HL-60/S4 (cell line): ENCODE measurements around the gene NAA50.

Source experiments
- in situ Hi-C: fragments of 300-500 bp; cut with MboI; formaldehyde crosslinking; loops from 2 replicates; pipeline ENCODE4 v1.14.3; 2022; ENCODE audit warnings: low sequenced_read_pairs

The NAA50 gene

DNA sequence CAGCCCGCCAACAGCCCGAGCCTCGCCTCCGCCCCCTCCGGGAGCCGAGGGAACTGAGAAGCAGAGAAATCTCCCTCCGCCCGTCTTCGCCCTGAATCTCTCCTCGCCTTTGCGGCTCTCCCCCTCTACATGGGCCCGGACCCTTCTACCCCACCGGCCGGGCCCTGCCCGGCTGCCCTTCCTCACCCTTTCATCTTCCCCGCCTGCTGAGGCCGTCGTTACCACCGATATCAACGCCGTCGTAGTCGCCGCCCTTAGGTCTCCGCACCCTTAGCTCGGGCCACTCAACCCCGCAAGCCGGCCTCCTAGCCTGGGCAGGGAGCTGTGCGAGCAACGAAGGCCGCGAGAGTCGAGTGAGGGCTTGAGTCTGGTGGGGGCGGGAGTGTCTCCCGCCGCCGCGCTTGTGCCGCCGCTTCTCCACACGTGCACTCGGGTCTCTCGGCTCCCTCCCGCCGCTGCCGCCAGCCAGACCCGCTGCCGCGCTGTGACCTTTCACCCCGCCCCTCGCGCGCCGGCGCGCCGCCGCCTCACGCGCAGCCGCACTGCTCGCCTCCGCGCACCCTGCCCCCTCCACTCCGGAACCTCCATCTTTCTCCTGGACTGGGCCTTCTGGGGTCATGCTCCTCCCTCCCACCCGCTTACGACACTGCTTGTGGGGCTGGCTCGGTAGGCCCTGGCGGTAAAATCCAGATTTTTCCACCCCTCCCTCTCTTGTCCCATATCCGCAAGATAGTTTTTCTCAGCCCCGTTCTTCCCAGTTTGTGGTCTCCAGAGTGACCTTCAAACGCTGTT lies at the start of gene NAA50:
TSS of gene NAA50 (minus strand) at position 494 of the 792 bp plus-strand sequence. CDS start at position 194, 300 bp downstream.
- in situ Hi-C loops, result no loop called here

DNA sequence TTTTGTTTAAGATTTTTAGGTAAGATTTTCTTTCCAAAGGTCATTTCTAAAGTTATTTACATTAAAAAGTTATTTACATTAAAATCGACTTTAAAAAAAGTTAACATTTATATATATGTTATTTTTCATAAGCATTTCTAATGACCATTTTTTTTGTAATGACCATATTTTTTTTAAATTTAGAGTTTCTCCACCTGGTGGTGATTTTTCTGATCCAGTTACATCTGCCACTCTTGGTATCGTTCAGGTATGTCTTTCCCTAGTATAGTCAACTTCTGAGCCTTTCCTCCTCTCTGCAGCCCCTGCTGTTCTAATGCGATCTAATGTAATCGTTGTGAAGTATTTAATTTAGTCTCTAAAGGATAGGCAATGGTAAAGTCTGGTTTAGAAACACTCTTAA lies 49.6 kb upstream of the NAA50 start:
- in situ Hi-C loops, result no loop called here

DNA sequence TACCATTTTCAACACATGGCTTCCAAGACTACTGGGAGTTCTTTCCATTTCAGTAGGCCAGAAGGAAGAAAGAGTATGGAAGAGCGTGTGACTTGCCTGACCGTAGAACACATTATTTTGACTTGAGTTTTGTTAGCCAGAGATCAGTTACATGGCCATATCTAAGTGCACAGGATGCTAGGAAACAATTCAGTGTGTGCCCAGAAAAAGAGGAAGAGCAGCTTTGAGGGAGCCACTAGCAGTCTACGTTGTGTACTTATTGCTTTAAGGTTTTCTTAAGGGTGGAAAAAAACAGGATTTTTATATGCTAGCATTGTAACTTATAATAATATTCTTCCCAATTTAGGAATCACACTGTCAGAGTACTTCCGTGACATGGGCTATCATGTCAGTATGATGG lies 48.5 kb upstream of the NAA50 start:
- in situ Hi-C loops, result no loop called here

DNA sequence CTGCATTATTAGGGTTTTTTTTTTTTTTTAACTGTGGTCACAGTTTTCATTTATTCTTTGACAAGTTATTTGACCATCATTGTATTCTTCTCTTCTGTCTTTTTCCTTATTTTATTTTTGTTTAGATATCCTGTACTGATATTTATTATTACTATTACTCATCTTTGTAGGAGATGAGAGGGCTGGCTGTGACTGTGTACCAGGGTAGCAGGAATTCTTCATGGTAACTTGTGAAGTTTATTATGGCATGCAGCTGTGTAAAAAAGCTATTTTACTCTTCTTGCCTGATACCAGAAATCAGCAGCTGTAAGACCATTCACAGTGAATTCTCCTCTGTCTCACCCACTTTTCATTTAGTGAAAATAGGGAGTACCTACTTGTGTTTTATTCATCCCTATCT lies 45.3 kb upstream of the NAA50 start:
- in situ Hi-C loops, result no loop called here

DNA sequence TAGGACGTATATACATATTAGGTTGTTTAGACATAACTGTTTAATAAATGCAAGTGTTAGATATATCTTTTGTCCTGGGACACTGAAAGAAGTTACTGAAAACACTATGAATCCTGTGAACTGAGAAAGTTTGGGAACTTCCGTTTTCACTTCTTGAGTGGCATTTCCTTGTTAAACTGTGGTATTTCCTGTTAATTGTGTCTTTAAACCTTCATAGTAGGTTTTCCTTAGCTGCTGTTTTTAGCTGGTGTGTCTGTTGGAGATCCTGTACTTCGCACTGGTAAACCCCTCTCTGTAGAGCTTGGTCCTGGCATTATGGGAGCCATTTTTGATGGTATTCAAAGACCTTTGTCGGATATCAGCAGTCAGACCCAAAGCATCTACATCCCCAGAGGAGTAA lies 37.9 kb upstream of the NAA50 start:
- in situ Hi-C loops, result no loop called here

DNA sequence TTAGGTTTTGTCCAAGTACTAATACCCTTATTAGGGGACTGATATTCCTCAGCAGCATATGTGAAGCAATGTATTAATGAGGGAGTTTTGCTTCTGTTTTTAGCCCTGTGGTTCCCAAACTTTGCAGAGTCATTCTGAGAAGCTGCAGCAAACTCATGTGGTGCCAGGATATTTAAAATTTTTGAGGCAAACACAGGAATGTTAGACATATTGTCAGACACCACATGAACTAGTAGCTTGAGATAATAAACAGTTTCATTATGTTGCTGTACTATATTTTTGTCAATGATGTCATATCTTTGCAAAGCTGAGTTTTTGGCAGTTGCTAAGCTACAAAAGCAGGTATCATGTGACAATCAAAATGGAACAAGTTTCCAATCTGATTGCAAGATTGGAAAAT lies 37.4 kb upstream of the NAA50 start:
- in situ Hi-C loops, result no loop called here

DNA sequence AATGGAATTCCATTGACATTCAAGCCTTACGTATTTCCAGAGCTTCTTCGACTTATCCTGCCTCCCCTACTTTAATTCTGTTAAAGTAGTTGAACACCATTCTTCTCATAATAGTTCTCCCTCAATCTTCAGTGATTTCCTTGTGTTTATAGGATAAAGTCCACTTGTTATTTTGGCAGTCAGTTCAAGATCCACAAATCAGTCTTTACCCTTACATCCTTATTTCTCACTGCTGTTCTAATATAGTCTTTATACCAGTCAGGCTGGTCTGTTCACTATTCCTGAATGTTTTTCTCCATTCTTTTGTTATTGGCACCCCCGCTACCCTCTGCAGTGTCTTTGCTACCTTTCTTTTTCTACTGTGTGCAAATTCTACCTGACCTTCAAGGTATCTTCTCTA lies 30.5 kb upstream of the NAA50 start:
- in situ Hi-C loops, result no loop called here

DNA sequence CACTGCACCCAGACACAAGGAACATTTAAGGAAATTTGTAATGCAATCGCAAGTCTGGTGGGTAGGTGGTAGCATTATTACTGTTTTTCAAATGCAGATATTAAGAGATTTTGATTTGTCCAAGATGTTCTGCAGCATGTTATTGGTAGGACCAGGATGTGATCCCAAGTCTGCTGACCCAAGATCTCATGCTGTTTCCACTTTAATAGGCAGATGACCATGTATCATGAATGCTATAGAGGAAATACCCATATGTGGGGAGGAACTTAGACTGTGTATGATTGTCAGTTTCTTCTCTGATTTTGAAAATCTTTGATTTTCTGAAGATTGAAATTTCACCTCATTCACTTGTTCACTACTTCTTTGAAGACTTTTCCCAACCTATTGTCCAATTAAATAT lies 29.5 kb upstream of the NAA50 start:
- in situ Hi-C loops, result no loop called here

DNA sequence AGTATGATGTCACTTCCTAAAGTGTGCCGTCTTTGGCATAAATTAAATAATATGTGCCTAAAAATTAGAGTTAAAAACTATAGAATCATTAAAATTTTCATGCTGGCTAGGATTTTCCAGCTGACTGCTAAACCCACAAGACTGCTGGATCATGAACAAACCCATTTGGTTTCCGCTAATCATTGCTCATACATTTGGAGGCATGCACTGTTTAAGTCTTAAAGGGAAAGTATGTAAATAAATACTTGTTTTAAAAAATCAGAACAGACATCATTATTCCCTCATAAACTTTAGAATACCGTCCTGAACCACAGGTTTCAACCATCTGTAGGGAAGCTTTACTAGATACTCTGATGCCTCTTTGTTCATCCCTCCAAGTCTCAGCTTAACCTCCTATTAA lies 27.3 kb upstream of the NAA50 start:
- in situ Hi-C loops, result no loop called here

DNA sequence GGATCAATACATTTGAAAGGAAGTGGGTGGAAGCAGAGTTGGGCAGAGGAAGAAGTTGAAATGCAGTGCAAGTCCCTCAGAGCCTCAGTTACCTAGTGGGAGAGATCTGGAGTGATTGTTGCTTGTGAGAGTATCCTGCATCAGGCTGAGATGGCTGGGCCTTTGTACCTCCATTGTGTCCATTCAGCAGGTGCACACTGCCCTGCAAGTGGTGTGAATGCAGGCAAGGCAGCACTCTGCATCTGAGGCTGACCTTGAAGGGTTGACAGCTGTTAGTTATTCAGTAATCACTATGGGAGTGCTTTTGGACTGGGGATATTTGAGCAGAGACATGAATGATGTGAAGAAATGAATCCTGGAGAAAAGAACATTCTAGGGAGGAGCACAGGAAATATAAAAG lies 25.9 kb upstream of the NAA50 start:
- in situ Hi-C loops, result no loop called here

DNA sequence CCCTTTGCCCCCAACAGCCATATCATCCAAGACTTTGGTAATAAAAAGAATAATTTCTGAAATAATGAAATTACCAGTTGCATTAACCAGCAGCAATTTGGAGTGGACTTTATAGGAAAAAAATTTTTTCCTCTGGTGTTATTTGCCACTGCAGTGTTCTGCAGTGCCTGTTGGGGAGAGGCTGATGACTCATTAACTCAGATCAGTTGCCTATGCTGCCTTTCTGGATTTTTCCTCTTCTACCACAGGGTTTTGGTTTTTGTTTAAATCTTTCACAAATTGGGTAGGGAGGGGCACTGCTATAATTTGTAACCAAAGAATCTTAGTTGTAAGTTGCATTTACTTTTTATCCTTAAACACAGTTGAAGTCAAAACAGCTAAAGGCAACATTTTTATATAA lies 23.5 kb upstream of the NAA50 start:
- in situ Hi-C loops, result no loop called here

DNA sequence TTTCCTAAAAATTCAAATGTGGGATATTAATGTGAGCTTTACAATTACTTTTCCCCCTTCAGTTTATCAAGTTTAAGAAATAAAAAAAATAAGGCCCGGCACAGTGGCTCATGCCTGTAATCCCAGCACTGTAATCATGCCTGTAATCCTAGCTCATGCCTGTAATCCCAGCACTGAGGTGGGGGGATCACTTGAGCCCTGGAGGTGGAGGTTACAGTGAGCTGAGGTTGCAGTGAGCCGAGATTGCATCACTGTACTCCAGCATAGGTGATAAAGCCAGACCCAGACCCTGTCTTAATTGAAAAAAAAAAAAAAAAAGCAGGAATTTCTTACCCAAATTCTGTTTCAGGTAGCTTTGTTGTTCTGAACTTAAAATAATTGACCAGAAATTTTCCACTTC lies 18.6 kb upstream of the NAA50 start:
- in situ Hi-C loops, result no loop called here

DNA sequence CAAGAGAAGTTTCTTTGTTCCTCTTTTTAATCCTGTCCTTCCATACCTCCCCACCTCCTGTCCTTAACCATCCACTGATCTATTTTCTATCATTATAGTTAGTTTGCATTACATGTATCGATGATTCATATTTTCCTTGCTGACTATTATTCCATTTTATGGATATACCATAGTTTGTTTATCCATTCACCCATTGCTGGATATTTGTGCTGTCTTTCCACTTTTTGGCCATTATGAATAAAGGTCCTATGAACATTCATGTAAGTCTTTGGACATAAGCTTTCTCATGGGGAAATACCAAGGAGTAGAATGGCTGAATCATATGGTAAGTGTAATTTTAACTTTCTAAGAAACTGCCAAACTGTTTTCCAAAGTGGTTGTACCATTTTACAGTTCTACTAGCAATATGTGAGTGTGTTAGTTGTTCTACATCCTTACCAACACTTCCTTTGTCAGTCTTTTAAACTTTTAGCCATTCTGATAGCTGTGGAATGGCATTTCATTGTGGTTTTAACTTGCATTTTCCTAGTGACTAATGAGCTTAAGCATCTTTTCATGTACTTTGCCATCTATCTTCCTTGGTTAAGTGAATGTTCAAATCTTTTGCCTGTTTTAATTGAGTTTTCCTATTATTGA lies 12.5 kb upstream of the NAA50 start:
- in situ Hi-C loops, result no loop called here

DNA sequence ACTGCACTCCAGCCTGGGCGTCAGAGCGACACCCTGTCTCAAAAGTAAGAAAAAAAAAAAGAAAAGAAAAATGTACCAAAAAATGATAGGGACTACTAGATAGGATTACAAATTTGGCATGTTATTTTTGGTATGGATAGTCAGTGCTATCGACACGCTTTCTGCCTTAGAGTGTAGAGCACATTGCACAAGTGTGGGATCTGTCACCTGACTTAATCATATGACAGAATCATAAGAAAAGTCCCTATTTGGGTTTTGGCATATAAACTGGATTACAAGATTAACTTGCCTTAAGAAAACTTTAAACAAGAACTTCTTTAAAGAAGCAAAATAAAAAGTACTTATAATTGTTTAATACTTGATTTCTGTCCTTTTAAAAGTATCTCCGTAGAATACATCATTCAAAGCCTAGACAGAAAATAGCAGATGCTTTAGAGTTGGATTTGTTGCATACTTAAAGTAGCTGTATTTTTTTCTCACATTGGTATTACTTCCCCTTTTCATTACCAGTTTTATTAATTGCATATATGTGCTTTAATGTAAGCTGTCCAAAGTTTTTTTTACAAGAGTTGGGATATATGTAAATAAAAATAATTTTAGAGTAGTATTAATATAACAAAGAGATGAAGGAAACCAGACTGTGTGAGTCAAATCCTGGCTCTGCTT lies 8.6 kb upstream of the NAA50 start:
- in situ Hi-C loops, result no loop called here

DNA sequence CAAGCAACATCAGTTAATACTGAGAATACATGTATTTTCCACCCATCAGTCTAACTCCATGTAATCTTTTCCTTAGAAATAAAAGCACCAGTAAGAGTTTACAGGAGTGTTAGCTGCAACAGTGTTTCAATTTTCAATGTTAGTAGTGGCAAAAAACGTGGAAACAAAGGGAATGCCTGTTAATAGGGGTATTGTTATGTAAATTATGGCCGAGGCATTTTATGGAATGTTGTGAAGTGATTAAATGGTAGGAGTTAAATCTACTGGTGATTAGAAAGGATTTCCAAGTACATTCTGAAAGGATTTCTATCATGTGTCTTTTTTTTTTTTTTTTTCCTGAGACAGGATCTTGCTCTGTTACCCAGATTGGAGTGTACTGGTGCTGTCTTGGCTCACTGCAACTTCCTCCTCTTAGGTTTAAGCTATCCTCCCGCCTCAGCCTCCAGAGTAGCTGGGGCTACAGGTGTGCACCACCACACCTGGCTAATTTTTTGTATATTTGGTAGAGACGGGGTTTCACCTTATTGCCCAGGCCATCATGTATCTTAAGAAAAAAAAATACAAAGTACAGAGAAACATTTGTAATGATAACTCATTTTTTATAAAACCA lies 7.4 kb upstream of the NAA50 start:
- in situ Hi-C loops, result no loop called here

DNA sequence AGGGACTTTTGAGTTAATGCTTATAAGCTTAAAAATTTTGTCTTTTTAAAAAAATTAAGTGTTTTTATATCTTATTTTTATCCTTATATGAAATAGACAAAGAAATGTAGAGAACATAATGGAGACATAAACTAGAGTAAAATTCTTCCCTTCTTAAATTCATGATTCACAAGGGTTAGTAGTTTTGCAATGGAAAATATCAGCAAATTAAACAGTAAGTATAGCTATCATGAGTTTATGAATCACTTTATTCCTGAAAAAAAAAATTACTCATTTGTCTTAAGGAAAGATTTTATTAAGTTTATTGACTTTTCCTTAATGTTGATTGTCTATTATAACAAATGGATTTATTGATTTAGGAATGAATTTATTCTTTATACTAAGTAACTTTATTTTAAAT lies 5.1 kb upstream of the NAA50 start:
- in situ Hi-C loops, result no loop called here

DNA sequence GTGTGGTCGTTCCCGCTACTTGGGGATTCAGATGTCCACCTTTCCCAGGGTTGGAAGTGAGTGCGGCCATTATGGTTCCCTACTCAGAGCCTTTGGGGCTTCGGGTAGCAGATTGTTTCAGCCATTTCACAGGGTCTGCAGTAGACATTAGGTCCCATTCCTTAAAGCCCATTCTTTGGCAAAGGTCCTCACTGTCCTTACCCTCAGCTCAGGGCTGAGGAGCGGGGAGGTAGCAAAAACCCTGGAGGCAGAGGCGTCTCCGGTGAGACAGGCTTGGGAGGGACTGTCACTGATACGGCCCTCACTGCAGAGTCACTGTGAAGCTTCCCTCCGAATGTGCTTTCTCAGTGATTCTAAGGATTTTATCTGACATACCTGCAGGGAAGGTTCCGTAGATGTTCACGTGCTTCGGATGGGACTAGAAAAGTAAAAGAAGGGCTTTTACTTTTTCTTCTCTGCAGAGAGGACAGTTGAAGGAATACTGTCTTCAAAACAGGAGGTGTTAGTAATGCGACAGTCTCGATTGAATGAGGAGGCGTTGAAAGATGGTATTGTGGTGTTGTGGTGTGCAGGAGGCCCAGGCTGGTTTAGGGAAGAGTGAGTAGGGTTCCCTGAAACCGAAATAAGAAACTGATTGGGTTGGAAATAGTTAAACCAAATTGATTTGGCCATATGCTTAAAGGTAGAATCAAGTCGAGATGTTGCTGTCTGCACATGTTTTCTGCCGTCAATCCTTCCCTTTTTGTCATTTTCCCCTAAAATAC lies 1.4 kb upstream of the NAA50 start:
- in situ Hi-C loops, result no loop called here

DNA sequence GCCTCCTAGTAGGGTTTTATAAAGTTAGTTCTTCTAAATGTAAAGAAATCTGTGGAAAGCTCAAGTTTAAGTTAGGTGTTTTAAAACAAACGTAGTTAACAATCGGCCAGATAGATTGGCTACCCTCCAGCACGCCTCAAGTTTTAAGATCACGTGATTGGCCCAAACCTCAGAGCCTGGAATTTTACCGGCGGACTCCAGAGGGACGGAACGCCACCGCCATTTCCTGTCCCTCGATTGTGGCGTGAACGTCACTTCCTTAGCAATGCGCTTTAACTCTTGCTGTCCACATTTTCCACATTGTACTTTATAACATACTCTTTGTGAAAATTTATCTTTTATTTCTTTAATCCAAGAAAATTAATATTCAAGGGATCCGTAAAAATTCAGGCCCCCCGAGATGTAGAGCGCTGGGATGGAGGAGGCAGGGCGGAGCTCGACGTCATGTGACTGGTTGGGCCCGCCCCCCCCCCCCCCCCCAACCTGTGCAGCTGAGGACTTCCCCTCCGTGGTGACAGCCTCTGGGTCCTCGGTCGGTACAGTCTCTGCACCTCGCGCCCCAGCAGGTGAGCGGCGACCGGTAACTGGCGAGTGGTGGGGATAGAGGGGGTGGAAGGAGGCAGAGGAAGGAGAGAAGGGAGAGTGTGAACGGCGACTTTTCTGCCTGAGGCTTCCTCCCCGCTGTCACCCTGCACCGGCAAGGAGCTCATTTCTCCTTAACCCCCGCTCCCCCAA lies 666 bp upstream of the NAA50 start, which contains the start of gene ATP6V1A:
TSS of gene ATP6V1A (plus strand) at position 488 of the 735 bp plus-strand sequence. CDS start 31,719 bp downstream, outside the sequence.
- in situ Hi-C loops, result no loop called here

DNA sequence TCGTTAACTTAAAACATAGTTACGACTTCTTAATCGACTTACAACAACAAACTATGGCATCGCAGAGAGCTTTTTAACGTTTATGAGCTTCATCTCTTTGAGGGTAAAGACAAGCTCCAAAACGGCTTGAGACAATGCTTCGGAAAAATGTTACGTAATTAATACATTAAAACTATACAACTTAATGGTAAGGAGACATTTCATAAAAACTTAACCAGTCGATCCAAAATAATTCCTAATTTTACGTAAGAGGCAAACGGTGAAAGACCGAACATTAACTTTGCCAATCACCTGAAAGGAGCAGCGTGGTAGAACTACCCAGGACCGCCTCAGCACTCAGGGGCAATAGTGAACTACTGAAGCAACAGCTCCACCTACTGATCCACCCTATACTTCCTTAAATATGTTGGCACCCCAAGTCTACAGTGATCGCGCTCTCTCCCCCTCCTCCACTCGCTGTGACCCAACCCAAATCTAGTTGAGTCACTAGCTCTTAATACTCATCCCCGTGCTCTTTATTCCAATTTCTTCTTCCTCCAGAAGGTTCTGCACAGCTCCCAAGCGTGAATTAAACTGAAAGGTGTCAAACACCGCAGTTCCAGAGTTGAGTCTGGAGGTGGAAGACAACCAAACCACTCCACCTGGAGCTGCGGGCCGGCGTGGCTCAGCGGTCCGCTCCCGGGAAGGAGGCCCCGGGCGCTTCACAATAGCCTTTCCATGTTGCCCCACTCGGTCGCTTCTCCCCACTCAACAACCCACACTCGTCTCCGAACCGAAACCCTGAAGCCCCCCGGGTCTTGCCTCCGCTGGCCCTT lies 901 bp downstream of the NAA50 start:
- in situ Hi-C loops, result no loop called here
